HTERT RPE-1 (cell line): ENCODE measurements around the gene PACRGL.
"Not testable (repeated sequence)": the region's sequence is repeated elsewhere in the genome, so short reads cannot be mapped to it uniquely, and the experiment has no call there.

ENCODE experiments used
- in situ Hi-C: fragments of 300-500 bp; cut with MboI; formaldehyde crosslinking; loops from 4 replicates; pipeline ENCODE4 v1.14.3; 2020; ENCODE audit warnings: low sequenced_read_pairs

The PACRGL gene

DNA sequence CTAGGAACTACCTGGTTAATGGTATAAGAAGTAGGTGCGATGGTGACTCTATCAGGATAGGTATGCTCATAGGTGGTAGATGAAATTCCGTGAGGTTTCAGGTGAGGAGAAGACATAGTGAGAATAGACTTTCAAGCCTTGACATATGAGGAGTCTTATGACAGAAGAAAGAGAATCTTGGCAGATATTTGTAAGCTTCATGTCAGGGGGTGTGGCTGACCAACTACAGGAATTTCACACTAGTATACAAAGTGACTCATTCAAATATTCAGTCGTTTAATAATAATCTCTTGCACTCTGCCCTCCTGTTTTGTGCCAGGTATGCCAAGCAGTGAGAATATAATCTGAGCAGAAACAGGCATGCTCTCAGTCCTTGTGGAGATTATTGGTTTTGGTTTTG lies 22.8 kb downstream of the PACRGL start:
- in situ Hi-C loops: no loop called here

- in situ Hi-C loops: no loop called here
These were observed 23.2 kb downstream of the PACRGL start for GRCh38 chr4:20723463-20723862.

DNA sequence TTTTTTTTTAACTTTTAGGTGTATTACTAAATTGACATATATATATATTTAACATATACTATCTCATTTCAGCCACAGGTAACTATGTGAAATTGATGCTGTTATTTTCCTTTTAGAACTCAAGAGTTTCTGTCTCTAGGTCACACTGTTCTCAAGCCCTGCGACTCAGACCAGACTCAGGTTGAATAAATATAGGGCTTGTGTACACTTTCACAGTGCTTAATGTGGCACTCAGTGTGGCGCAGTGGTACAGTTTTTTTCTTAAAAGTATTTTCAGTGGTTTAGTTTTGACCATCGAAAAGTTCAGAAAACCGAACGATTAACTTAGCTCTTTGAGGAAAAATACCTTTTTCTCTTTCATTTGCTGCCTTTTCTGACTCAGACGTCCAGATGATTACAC lies 24.7 kb downstream of the PACRGL start:
- in situ Hi-C loops: no loop called here

DNA sequence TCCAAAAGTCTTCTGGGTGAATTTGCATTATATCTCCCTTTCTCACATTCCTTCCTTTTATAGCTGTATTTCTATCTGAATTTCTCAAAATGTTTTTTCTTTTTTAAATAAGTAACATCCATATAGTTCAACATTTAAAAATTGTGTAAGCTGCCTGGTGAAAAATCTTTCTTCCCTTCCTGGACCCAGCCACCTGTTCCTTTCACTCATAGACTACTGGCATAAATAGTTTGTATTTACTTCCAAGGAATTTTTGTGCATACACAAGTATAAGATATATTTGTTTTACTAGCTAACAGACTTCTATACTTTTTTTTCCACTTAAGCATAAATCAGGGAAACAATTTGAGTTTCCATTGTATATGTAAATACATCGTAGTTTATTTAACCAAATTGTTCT lies 35.7 kb downstream of the PACRGL start:
- in situ Hi-C loops: no loop called here

GRCh38 chr4:20746000-20746399 lies 45.7 kb downstream of the PACRGL start:
- in situ Hi-C loops: not testable (repeated sequence)

- in situ Hi-C loops: no loop called here
These were observed 52.4 kb downstream of the PACRGL start for GRCh38 chr4:20752641-20753040.

- in situ Hi-C loops: no loop called here
These were observed 53.8 kb downstream of the PACRGL start for GRCh38 chr4:20754036-20754435.

- in situ Hi-C loops: no loop called here
These were observed 59.8 kb downstream of the PACRGL start for GRCh38 chr4:20760053-20760452.

DNA sequence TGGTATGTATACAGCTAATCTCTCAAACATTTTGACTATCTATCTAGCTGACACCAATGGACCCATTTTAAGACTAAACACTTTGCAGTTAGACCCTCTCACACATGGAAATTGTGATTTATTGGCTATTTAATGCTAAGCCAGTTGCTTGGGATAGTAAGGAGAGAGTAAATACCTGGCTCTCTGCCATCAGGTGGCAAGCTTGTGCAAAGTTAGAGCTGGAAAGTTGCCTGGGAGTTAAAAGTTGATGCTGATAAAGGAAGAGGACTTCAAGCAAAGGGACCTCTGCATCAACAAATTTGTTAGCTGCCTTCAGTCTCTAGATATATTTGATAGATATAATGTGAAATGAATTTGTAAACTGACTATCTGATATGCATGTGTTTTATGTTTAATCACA lies 61.1 kb downstream of the PACRGL start:
- in situ Hi-C loops: no loop called here

- in situ Hi-C loops: no loop called here
These were observed 61.6 kb downstream of the PACRGL start for GRCh38 chr4:20761826-20762225.

GRCh38 chr4:20764366-20764992 lies 64.2 kb downstream of the PACRGL start:
- in situ Hi-C loops: no loop called here

- in situ Hi-C loops: no loop called here
These were observed 73.1 kb downstream of the PACRGL start for GRCh38 chr4:20773144-20773997.

DNA sequence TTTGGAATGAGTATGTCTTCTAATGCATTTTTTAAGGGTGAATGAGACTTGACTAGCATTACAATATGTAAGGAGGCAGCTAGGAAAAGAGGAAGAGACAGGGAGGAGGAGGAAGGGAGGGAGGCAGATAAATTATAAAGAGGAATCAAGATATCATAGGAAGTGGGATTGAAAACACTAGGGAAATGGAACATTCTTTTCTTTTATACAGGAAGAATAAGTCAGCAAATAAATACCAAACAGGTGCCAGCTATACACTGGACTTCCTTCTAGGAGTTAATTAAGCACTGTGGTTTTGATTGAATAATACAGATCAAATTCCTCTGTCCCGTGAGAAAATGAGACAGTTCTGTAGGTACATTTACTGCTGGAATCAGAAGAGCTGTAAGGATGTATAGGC lies 78.6 kb downstream of the PACRGL start:
- in situ Hi-C loops: no loop called here

GRCh38 chr4:20783134-20783533 lies 82.9 kb downstream of the PACRGL start:
- in situ Hi-C loops: not testable (repeated sequence)

- in situ Hi-C loops: no loop called here
These were observed 87.8 kb downstream of the PACRGL start for GRCh38 chr4:20787940-20788665.
